Measurements from ENCODE around the gene CTSE. TPM values are rescaled to one million over a fixed set of nuclear protein-coding genes. Genes with fewer than 3 reads are reported as not detected.

Gene CTSE
- polyA plus RNA-seq, 4 donors = 0.11 to 0.82 (median 0.22) TPM

GRCh38 chr1:205994346-205994745 lies 29.3 kb downstream of the CTSE start:
- no peak for DNase-seq (ENCODE audit: low read depth in 4 of 4, low spot score in 3 of 4)

- no peak for DNase-seq (ENCODE audit: low read depth in 4 of 4, low spot score in 3 of 4)
Measured at GRCh38 chr1:205993068-205993467, 30.6 kb downstream of the CTSE start.

GRCh38 chr1:205992218-205992882 lies 31.3 kb downstream of the CTSE start:
- no peak for DNase-seq (ENCODE audit: low read depth in 4 of 4, low spot score in 3 of 4)

GRCh38 chr1:205991237-205991636 lies 32.5 kb downstream of the CTSE start:
- DNase-seq (ENCODE audit: low read depth in 4 of 4, low spot score in 3 of 4) = no peak

GRCh38 chr1:205990226-205990625 lies 33.5 kb downstream of the CTSE start:
- DNase-seq (ENCODE audit: low read depth in 4 of 4, low spot score in 3 of 4) = no peak

GRCh38 chr1:205989786-205990185 lies 33.9 kb downstream of the CTSE start:
- DNase-seq (ENCODE audit: low read depth in 4 of 4, low spot score in 3 of 4) = no peak

GRCh38 chr1:205988585-205988995 lies 35.1 kb downstream of the CTSE start:
- no peak for DNase-seq (ENCODE audit: low read depth in 4 of 4, low spot score in 3 of 4)

GRCh38 chr1:205986861-205987260 lies 36.8 kb downstream of the CTSE start:
- no peak for DNase-seq (ENCODE audit: low read depth in 4 of 4, low spot score in 3 of 4)

- no peak for DNase-seq (ENCODE audit: low read depth in 4 of 4, low spot score in 3 of 4)
Measured at GRCh38 chr1:205986292-205986691, 37.4 kb downstream of the CTSE start.

- no peak for DNase-seq (ENCODE audit: low read depth in 4 of 4, low spot score in 3 of 4)
Measured at GRCh38 chr1:205985330-205986005, 38.2 kb downstream of the CTSE start.

GRCh38 chr1:205983925-205984725 lies 39.6 kb downstream of the CTSE start:
- DNase-seq (ENCODE audit: low read depth in 4 of 4, low spot score in 3 of 4) = no peak

GRCh38 chr1:205981257-205981656 lies 42.4 kb downstream of the CTSE start:
- no peak for DNase-seq (ENCODE audit: low read depth in 4 of 4, low spot score in 3 of 4)

GRCh38 chr1:205980237-205980870 lies 43.3 kb downstream of the CTSE start:
- DNase-seq (ENCODE audit: low read depth in 4 of 4, low spot score in 3 of 4) = no peak

GRCh38 chr1:205979301-205979700 lies 44.4 kb downstream of the CTSE start:
- no peak for DNase-seq (ENCODE audit: low read depth in 4 of 4, low spot score in 3 of 4)

GRCh38 chr1:205978676-205979075 lies 45.0 kb downstream of the CTSE start:
- no peak for DNase-seq (ENCODE audit: low read depth in 4 of 4, low spot score in 3 of 4)

GRCh38 chr1:205977402-205978014 lies 46.2 kb downstream of the CTSE start:
- DNase-seq (ENCODE audit: low read depth in 4 of 4, low spot score in 3 of 4) = peak in 3 of 4 donors; percentile 52 to 60 (median 58)

GRCh38 chr1:205976708-205977401 lies 46.8 kb downstream of the CTSE start:
- DNase-seq (ENCODE audit: low read depth in 4 of 4, low spot score in 3 of 4) = no peak

- no peak for DNase-seq (ENCODE audit: low read depth in 4 of 4, low spot score in 3 of 4)
Measured at GRCh38 chr1:205976036-205976435, 47.7 kb downstream of the CTSE start.

- no peak for DNase-seq (ENCODE audit: low read depth in 4 of 4, low spot score in 3 of 4)
Measured at GRCh38 chr1:205975387-205975998, 48.2 kb downstream of the CTSE start.

GRCh38 chr1:205974712-205975111 lies 49.0 kb downstream of the CTSE start:
- no peak for DNase-seq (ENCODE audit: low read depth in 4 of 4, low spot score in 3 of 4)
